ENCODE measurements around the gene PAM16.

Gene PAM16

GRCh38 chr16:4327386-4328045, 23.6 kb downstream of the PAM16 start:
- Histone ChIP-seq H3K9me3 (ENCODE audit: control insufficient read depth in 5 of 5, low read length in 5 of 5) (no peaks in the 10 kb centered on the region), H3K27me3 (ENCODE audit: control insufficient read depth in 5 of 5, insufficient read depth in 4 of 5, low read length in 5 of 5) (no peaks in the 10 kb centered on the region), H3K36me3 (ENCODE audit: control insufficient read depth in 5 of 5, insufficient read depth in 5 of 5, low read length in 5 of 5) (peaks cover 0 to 8% (median 3%) of the 10 kb centered on the region in 5 donors), H3K27ac (ENCODE audit: low read depth, low read length) (peak overlapping the region; percentile 65), H3K4me3 (ENCODE audit: low read depth in 1 of 5, low read length in 5 of 5) (peak overlapping the region in 4 of 5 donors; percentile 51 to 65 (median 62)), H3K9ac (ENCODE audit: low read length in 5 of 5) (peak overlapping the region in 3 of 5 donors; percentile 55 to 74 (median 70)), H3K4me1 (ENCODE audit: control insufficient read depth in 5 of 5, insufficient read depth in 5 of 5, low read length in 5 of 5) (peaks cover 4 to 66% (median 57%) of the 10 kb centered on the region in 5 donors)

GRCh38 chr16:4325253-4325758, 25.8 kb downstream of the PAM16 start:
- Histone ChIP-seq H3K27ac (ENCODE audit: low read depth, low read length) (peak overlapping the region; percentile 78), H3K9me3 (ENCODE audit: control insufficient read depth in 5 of 5, low read length in 5 of 5) (no peaks in the 10 kb centered on the region), H3K4me1 (ENCODE audit: control insufficient read depth in 5 of 5, insufficient read depth in 5 of 5, low read length in 5 of 5) (peaks cover 5 to 84% (median 73%) of the 10 kb centered on the region in 5 donors), H3K36me3 (ENCODE audit: control insufficient read depth in 5 of 5, insufficient read depth in 5 of 5, low read length in 5 of 5) (no peaks in the 10 kb centered on the region), H3K4me3 (ENCODE audit: low read depth in 1 of 5, low read length in 5 of 5) (no peak overlapping the region), H3K27me3 (ENCODE audit: control insufficient read depth in 5 of 5, insufficient read depth in 4 of 5, low read length in 5 of 5) (no peaks in the 10 kb centered on the region), H3K9ac (ENCODE audit: low read length in 5 of 5) (peak overlapping the region in 3 of 5 donors; percentile 8 to 78 (median 28))

- no peaks in the 10 kb centered on the region for H3K9me3 ChIP-seq (ENCODE audit: control insufficient read depth in 5 of 5, low read length in 5 of 5)
- H3K9ac ChIP-seq (ENCODE audit: low read length in 5 of 5): peak overlapping the region in 3 of 5 donors; percentile 64 to 78 (median 74)
- no peaks in the 10 kb centered on the region for H3K36me3 ChIP-seq (ENCODE audit: control insufficient read depth in 5 of 5, insufficient read depth in 5 of 5, low read length in 5 of 5)
- H3K27ac ChIP-seq (ENCODE audit: low read depth, low read length): peak overlapping the region; percentile 78
- H3K27me3 ChIP-seq (ENCODE audit: control insufficient read depth in 5 of 5, insufficient read depth in 4 of 5, low read length in 5 of 5): no peaks in the 10 kb centered on the region
- H3K4me1 ChIP-seq (ENCODE audit: control insufficient read depth in 5 of 5, insufficient read depth in 5 of 5, low read length in 5 of 5): peaks cover 6 to 85% (median 79%) of the 10 kb centered on the region in 5 donors
- peak overlapping the region in 4 of 5 donors; percentile 15 to 38 (median 18) for H3K4me3 ChIP-seq (ENCODE audit: low read depth in 1 of 5, low read length in 5 of 5)
These were observed 26.4 kb downstream of the PAM16 start for GRCh38 chr16:4324492-4325252.

GRCh38 chr16:4323845-4324488, 27.2 kb downstream of the PAM16 start:
- no peaks in the 10 kb centered on the region for H3K36me3 ChIP-seq (ENCODE audit: control insufficient read depth in 5 of 5, insufficient read depth in 5 of 5, low read length in 5 of 5)
- H3K27me3 ChIP-seq (ENCODE audit: control insufficient read depth in 5 of 5, insufficient read depth in 4 of 5, low read length in 5 of 5): peaks cover 0 to 4% (median 0%) of the 10 kb centered on the region in 5 donors
- H3K4me1 ChIP-seq (ENCODE audit: control insufficient read depth in 5 of 5, insufficient read depth in 5 of 5, low read length in 5 of 5): peaks cover 8 to 85% (median 80%) of the 10 kb centered on the region in 5 donors
- H3K4me3 ChIP-seq (ENCODE audit: low read depth in 1 of 5, low read length in 5 of 5): peak overlapping the region in 4 of 5 donors; percentile 15 to 38 (median 18)
- H3K27ac ChIP-seq (ENCODE audit: low read depth, low read length): peak overlapping the region; percentile 78
- peak overlapping the region in 4 of 5 donors; percentile 51 to 78 (median 69) for H3K9ac ChIP-seq (ENCODE audit: low read length in 5 of 5)
- H3K9me3 ChIP-seq (ENCODE audit: control insufficient read depth in 5 of 5, low read length in 5 of 5): no peaks in the 10 kb centered on the region

GRCh38 chr16:4323071-4323844, 27.9 kb downstream of the PAM16 start:
- Histone ChIP-seq H3K27ac (ENCODE audit: low read depth, low read length) (peak overlapping the region; percentile 78), H3K36me3 (ENCODE audit: control insufficient read depth in 5 of 5, insufficient read depth in 5 of 5, low read length in 5 of 5) (no peaks in the 10 kb centered on the region), H3K27me3 (ENCODE audit: control insufficient read depth in 5 of 5, insufficient read depth in 4 of 5, low read length in 5 of 5) (peaks cover 0 to 4% (median 0%) of the 10 kb centered on the region in 5 donors), H3K4me3 (ENCODE audit: low read depth in 1 of 5, low read length in 5 of 5) (peak overlapping the region in 1 of 5 donors; percentile 22), H3K4me1 (ENCODE audit: control insufficient read depth in 5 of 5, insufficient read depth in 5 of 5, low read length in 5 of 5) (peaks cover 8 to 85% (median 80%) of the 10 kb centered on the region in 5 donors), H3K9me3 (ENCODE audit: control insufficient read depth in 5 of 5, low read length in 5 of 5) (no peaks in the 10 kb centered on the region), H3K9ac (ENCODE audit: low read length in 5 of 5) (peak overlapping the region in 4 of 5 donors; percentile 51 to 78 (median 69))

- Histone ChIP-seq H3K9ac (ENCODE audit: low read length in 5 of 5) (no peak overlapping the region), H3K4me1 (ENCODE audit: control insufficient read depth in 5 of 5, insufficient read depth in 5 of 5, low read length in 5 of 5) (peaks cover 8 to 87% (median 83%) of the 10 kb centered on the region in 5 donors), H3K4me3 (ENCODE audit: low read depth in 1 of 5, low read length in 5 of 5) (no peak overlapping the region)
These were observed 28.7 kb downstream of the PAM16 start for GRCh38 chr16:4322121-4323052.

GRCh38 chr16:4321286-4322120, 29.6 kb downstream of the PAM16 start:
- Histone ChIP-seq H3K9ac (ENCODE audit: low read length in 5 of 5) (peak overlapping the region in 2 of 5 donors; percentile 59 to 68), H3K4me1 (ENCODE audit: control insufficient read depth in 5 of 5, insufficient read depth in 5 of 5, low read length in 5 of 5) (peaks cover 8 to 91% (median 85%) of the 10 kb centered on the region in 5 donors), H3K9me3 (ENCODE audit: control insufficient read depth in 5 of 5, low read length in 5 of 5) (no peaks in the 10 kb centered on the region), H3K27ac (ENCODE audit: low read depth, low read length) (peak overlapping the region; percentile 82), H3K27me3 (ENCODE audit: control insufficient read depth in 5 of 5, insufficient read depth in 4 of 5, low read length in 5 of 5) (peaks cover 0 to 10% (median 0%) of the 10 kb centered on the region in 5 donors), H3K4me3 (ENCODE audit: low read depth in 1 of 5, low read length in 5 of 5) (no peak overlapping the region), H3K36me3 (ENCODE audit: control insufficient read depth in 5 of 5, insufficient read depth in 5 of 5, low read length in 5 of 5) (no peaks in the 10 kb centered on the region)

More at GRCh38 chr16:4322121-4323052, 28.7 kb downstream of the PAM16 start:
- Histone ChIP-seq H3K27me3 (ENCODE audit: control insufficient read depth in 5 of 5, insufficient read depth in 4 of 5, low read length in 5 of 5) (peaks cover 0 to 4% (median 0%) of the 10 kb centered on the region in 5 donors), H3K27ac (ENCODE audit: low read depth, low read length) (peak overlapping the region; percentile 82), H3K36me3 (ENCODE audit: control insufficient read depth in 5 of 5, insufficient read depth in 5 of 5, low read length in 5 of 5) (no peaks in the 10 kb centered on the region), H3K9me3 (ENCODE audit: control insufficient read depth in 5 of 5, low read length in 5 of 5) (no peaks in the 10 kb centered on the region)

- peak overlapping the region in 3 of 5 donors; percentile 6 to 37 (median 11) for H3K4me3 ChIP-seq (ENCODE audit: low read depth in 1 of 5, low read length in 5 of 5)
- peaks cover 8 to 89% (median 81%) of the 10 kb centered on the region in 5 donors for H3K4me1 ChIP-seq (ENCODE audit: control insufficient read depth in 5 of 5, insufficient read depth in 5 of 5, low read length in 5 of 5)
- H3K36me3 ChIP-seq (ENCODE audit: control insufficient read depth in 5 of 5, insufficient read depth in 5 of 5, low read length in 5 of 5): no peaks in the 10 kb centered on the region
- no peaks in the 10 kb centered on the region for H3K9me3 ChIP-seq (ENCODE audit: control insufficient read depth in 5 of 5, low read length in 5 of 5)
- peaks cover 0 to 11% (median 0%) of the 10 kb centered on the region in 5 donors for H3K27me3 ChIP-seq (ENCODE audit: control insufficient read depth in 5 of 5, insufficient read depth in 4 of 5, low read length in 5 of 5)
- H3K9ac ChIP-seq (ENCODE audit: low read length in 5 of 5): peak overlapping the region in 4 of 5 donors; percentile 8 to 68 (median 40)
- peak overlapping the region; percentile 82 for H3K27ac ChIP-seq (ENCODE audit: low read depth, low read length)
These were observed 30.5 kb downstream of the PAM16 start for GRCh38 chr16:4320571-4321137.

Measured in subcutaneous abdominal adipose tissue (tissue), 5 donors.